Measurements from ENCODE around the gene MTHFD1L. TPM values are rescaled to one million over a fixed set of nuclear protein-coding genes. Genes with fewer than 3 reads are reported as not detected.
A peak's percentile ranks its signal among the peaks of the same experiment; 100 is the strongest.

MTHFD1L gene
- total RNA-seq, 4 donors from 2014 or later: 4.1 to 19.9 (median 16.6) TPM

DNA sequence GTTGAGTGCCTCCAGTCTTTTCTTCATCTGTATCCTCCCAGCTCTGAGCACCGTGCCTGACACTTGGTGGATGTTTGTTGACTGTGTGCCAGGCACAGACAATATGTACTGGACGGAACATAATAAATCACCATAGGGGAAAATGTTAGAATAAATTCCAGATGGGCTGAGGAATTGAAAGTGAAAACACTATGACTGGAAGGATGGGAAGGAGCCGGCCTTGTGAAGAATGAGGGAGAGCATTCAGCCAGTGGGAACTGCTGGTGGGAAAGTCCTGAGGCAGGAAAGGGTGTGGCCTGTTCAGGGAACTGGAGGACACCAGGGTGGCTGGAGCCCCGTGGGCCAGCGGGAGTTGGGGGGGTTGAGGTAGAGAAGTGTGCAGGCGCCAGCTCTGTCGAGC is 75.4 kb downstream of the MTHFD1L start:
- H3K4me3 ChIP-seq: no peak overlapping the region
- no peaks in the 10 kb centered on the region for H3K4me1 ChIP-seq
- no peaks in the 10 kb centered on the region for H3K9me3 ChIP-seq
- DNase-seq: peak in 1 of 2 donors; percentile 27
- no peak overlapping the region for H3K27ac ChIP-seq
- no peaks in the 10 kb centered on the region for H3K36me3 ChIP-seq
- TF ChIP-seq, protein P1, sequence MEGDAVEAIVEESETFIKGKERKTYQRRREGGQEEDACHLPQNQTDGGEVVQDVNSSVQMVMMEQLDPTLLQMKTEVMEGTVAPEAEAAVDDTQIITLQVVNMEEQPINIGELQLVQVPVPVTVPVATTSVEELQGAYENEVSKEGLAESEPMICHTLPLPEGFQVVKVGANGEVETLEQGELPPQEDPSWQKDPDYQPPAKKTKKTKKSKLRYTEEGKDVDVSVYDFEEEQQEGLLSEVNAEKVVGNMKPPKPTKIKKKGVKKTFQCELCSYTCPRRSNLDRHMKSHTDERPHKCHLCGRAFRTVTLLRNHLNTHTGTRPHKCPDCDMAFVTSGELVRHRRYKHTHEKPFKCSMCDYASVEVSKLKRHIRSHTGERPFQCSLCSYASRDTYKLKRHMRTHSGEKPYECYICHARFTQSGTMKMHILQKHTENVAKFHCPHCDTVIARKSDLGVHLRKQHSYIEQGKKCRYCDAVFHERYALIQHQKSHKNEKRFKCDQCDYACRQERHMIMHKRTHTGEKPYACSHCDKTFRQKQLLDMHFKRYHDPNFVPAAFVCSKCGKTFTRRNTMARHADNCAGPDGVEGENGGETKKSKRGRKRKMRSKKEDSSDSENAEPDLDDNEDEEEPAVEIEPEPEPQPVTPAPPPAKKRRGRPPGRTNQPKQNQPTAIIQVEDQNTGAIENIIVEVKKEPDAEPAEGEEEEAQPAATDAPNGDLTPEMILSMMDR (IDR thresholded peaks at IDR 0.05): no peak
- TF ChIP-seq POLR2A (IDR thresholded peaks at IDR 0.05): no peak
- H3K27me3 ChIP-seq: no peaks in the 10 kb centered on the region
- intact Hi-C loops (cut with DNase I; ENCODE audit: low total_unique reads): no loop called here

DNA sequence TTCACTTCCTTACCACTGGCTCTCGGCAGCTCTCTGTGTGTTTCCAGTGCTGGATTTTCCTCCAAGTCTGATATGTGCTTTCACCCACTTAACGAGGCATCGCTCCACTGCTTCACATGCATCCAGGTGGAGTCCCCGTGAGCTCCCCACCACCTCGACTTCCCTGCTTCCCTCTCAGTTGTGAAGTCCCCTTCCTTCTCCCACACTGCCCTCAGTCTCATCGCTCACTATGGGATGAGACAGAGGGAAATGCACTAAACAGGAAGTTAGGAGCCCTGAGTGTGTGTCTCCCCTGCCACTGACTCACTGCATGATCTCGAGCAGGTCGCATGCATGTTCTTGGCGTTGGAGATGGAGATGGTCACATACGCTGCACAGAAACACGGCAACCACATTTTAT is 84.0 kb downstream of the MTHFD1L start:
- H3K9me3 ChIP-seq: no peaks in the 10 kb centered on the region
- H3K27me3 ChIP-seq: no peaks in the 10 kb centered on the region
- no peak for DNase-seq
- no peak for TF ChIP-seq POLR2A (IDR thresholded peaks at IDR 0.05)
- TF ChIP-seq, protein P1 (IDR thresholded peaks at IDR 0.05): no peak
- intact Hi-C loops (cut with DNase I; ENCODE audit: low total_unique reads): no loop called here
- no peak overlapping the region for H3K27ac ChIP-seq
- H3K36me3 ChIP-seq: no peaks in the 10 kb centered on the region
- no peak overlapping the region for H3K4me3 ChIP-seq
- H3K4me1 ChIP-seq: no peaks in the 10 kb centered on the region

DNA sequence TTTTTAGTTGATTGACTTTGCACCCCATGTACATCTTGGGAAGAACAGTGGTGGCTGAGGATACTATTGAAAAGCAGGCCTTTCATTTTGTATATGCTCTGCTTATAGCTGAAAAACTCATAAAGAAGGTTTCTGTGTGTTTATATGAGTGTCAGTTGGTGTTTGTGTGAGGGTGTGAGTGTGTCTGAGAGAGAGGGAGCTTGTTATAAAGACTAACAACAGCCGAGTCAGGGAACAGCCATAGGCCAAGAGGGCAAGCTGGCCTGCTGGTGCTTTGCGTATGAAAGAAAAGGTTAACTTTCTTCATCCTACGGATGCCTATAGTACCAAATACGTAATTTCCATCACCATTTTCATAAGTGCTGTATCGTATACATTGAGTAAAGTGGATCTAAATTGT is 88.3 kb downstream of the MTHFD1L start:
- no peak for DNase-seq
- Histone ChIP-seq H3K27ac (no peak overlapping the region), H3K36me3 (no peaks in the 10 kb centered on the region), H3K4me3 (no peak overlapping the region), H3K9me3 (no peaks in the 10 kb centered on the region), H3K27me3 (no peaks in the 10 kb centered on the region), H3K4me1 (no peaks in the 10 kb centered on the region)
- intact Hi-C loops (cut with DNase I; ENCODE audit: low total_unique reads): no loop called here
- no peak for TF ChIP-seq POLR2A (IDR thresholded peaks at IDR 0.05)
- TF ChIP-seq, protein P1 (IDR thresholded peaks at IDR 0.05): no peak

DNA sequence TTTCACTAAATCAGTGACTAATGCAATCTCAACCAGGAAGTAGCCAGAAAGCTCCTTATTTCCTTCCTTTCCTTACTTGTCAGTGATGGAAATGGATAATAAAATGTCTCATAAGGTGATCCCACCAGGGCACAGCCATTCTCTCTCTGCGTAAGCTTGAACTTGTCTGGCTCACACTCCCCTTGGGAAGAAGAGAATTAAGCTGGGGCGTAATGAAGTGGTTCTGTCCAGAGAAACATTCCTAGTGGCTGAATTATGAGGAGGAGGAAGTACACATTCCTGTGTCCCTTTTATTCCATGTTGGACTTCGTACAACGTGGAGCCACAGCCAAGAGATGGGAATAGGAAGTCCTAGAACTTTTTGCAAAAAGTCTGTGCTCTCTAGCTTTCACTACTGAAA is 93.7 kb downstream of the MTHFD1L start:
- peak in 1 of 2 donors; percentile 53 for DNase-seq
- no peak overlapping the region for H3K4me3 ChIP-seq
- no peaks in the 10 kb centered on the region for H3K4me1 ChIP-seq
- no peaks in the 10 kb centered on the region for H3K36me3 ChIP-seq
- H3K9me3 ChIP-seq: no peaks in the 10 kb centered on the region
- H3K27me3 ChIP-seq: no peaks in the 10 kb centered on the region
- peak overlapping the region in 1 of 2 donors; percentile 52 for H3K27ac ChIP-seq
- intact Hi-C loops (cut with DNase I; ENCODE audit: low total_unique reads): no loop called here
- TF ChIP-seq, protein P1 (IDR thresholded peaks at IDR 0.05): no peak
- no peak for TF ChIP-seq POLR2A (IDR thresholded peaks at IDR 0.05)

DNA sequence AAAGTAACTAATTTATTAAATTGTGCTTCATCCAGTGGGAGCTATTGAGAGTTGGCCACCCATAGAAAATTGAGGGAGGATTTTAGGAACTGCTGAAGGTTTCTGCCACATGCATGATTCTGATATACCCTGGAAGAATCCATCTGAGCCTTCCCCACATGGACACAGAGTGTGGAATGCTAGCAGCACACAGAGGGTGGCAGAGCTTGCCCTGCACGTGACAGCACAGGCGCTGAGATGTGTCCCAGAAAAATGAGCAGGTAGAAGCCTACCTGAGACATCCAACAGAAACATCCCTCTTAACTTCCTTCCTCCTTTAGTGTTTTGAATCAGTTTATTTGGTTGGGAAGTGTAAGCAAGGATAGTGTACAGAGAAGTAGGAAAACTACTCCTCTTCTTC is 96.9 kb downstream of the MTHFD1L start:
- Histone ChIP-seq H3K9me3 (no peaks in the 10 kb centered on the region), H3K4me3 (no peak overlapping the region), H3K27ac (no peak overlapping the region), H3K4me1 (no peaks in the 10 kb centered on the region), H3K27me3 (no peaks in the 10 kb centered on the region), H3K36me3 (no peaks in the 10 kb centered on the region)
- DNase-seq: no peak
- TF ChIP-seq, protein P1 (IDR thresholded peaks at IDR 0.05): no peak
- no peak for TF ChIP-seq POLR2A (IDR thresholded peaks at IDR 0.05)
- intact Hi-C loops (cut with DNase I; ENCODE audit: low total_unique reads): no loop called here
